HepG2 (cell line): ENCODE measurements around the gene PLOD3. TPM values are rescaled to one million over a fixed set of nuclear protein-coding genes. Genes with fewer than 3 reads are reported as not detected.

Experiments
- GABPA ChIP-seq, 2 experiments: IDR thresholded peaks; 2 replicates each; pipeline ENCODE4 v1.6.1; 2011 to 2016; ENCODE audit warnings: low read depth in 2 of 2, low read length in 1 of 2, missing biosample characterization in 1 of 2, missing genetic modification characterization in 1 of 2
- HHEX ChIP-seq: IDR thresholded peaks from 2 replicates; pipeline ENCODE4 v1.6.1; 2016; ENCODE audit warnings: control low read depth
- NCOA5 ChIP-seq: sonication (generic); formaldehyde crosslinking; IDR thresholded peaks from 2 replicates; pipeline ENCODE4 v1.4.0; 2020; ENCODE audit warnings: missing genetic modification reagents
- TCF7 ChIP-seq: sonication (generic); IDR thresholded peaks from 2 replicates; pipeline ENCODE4 v1.6.1; 2016; ENCODE audit warnings: antibody characterized with exemption, low read depth
- ZNF501 ChIP-seq: sonication (generic); formaldehyde crosslinking; IDR thresholded peaks from 2 replicates; pipeline ENCODE4 v1.5.1; 2020; ENCODE audit warnings: mild to moderate bottlenecking, moderate library complexity, missing genetic modification reagents
- ZNF670 ChIP-seq: sonication (generic); formaldehyde crosslinking; IDR thresholded peaks from 2 replicates; pipeline ENCODE4 v1.8.0; 2022; ENCODE audit warnings: mild to moderate bottlenecking, missing genetic modification reagents, borderline replicate concordance
- polyA plus RNA-seq, 8 experiments: library from polyadenylated mRNA; depleted of rRNA in 3 of 8; stranded (reverse) in 7 of 8; unstranded in 1 of 8; fragments of >200 nt; fragmentation: Illumina TruSeq in 4 of 8; extraction: Trizol in 4 of 8; gene quantifications; 2 replicates each; pipeline versions ENCODE4 v1.2.1 to v1.2.3, GENCODE V29; 2011 to 2016; ENCODE audit warnings: low read depth in 4 of 8, missing spikeins in 1 of 8, mixed read lengths in 1 of 8; ENCODE audit not compliant: insufficient read depth in 1 of 8
- total RNA-seq, 5 experiments: library from RNA; depleted of rRNA; stranded (reverse); fragments of >200 nt; fragmentation: Illumina TruSeq; extraction: Trizol; gene quantifications; 2 replicates each; pipeline ENCODE4 v1.2.3, GENCODE V29; 2016; ENCODE audit warnings: low read depth in 1 of 5
- TF ChIP-seq, protein P1 (sequence below): sonication (generic); formaldehyde crosslinking; IDR thresholded peaks from 2 replicates; pipeline ENCODE4 v1.5.0; 2020; ENCODE audit warnings: mild to moderate bottlenecking, missing genetic modification reagents
- TF ChIP-seq, protein P2 (sequence below): sonication (generic); formaldehyde crosslinking; conservative IDR thresholded peaks from 2 replicates; pipeline ENCODE4 v1.8.0; 2022; ENCODE audit warnings: mild to moderate bottlenecking, moderate library complexity, missing genetic modification reagents
- TF ChIP-seq, protein P3 (sequence below): sonication (generic); formaldehyde crosslinking; IDR thresholded peaks from 2 replicates; pipeline ENCODE4 v1.4.0; 2020; ENCODE audit warnings: mild to moderate bottlenecking, missing genetic modification reagents
- TF ChIP-seq, protein P4 (sequence below): sonication (generic); formaldehyde crosslinking; IDR thresholded peaks from 2 replicates; pipeline ENCODE4 v1.4.0; 2020; ENCODE audit warnings: missing genetic modification reagents, borderline replicate concordance
- TF ChIP-seq, protein P5 (sequence below): sonication (generic); formaldehyde crosslinking; IDR thresholded peaks from 2 replicates; pipeline ENCODE4 v1.5.1; 2020; ENCODE audit warnings: mild to moderate bottlenecking, missing genetic modification reagents, moderate library complexity
- TF ChIP-seq, protein P6 (sequence below): sonication (generic); formaldehyde crosslinking; IDR thresholded peaks from 2 replicates; pipeline ENCODE4 v1.5.0; 2020; ENCODE audit warnings: missing genetic modification reagents, mild to moderate bottlenecking, borderline replicate concordance

PLOD3 gene
- total and polyA plus RNA-seq, 2 of the 13 experiments (the other 11 are each of a cell fraction or from before 2014, with no cell fraction given) = 65.8 to 67.4 TPM

DNA sequence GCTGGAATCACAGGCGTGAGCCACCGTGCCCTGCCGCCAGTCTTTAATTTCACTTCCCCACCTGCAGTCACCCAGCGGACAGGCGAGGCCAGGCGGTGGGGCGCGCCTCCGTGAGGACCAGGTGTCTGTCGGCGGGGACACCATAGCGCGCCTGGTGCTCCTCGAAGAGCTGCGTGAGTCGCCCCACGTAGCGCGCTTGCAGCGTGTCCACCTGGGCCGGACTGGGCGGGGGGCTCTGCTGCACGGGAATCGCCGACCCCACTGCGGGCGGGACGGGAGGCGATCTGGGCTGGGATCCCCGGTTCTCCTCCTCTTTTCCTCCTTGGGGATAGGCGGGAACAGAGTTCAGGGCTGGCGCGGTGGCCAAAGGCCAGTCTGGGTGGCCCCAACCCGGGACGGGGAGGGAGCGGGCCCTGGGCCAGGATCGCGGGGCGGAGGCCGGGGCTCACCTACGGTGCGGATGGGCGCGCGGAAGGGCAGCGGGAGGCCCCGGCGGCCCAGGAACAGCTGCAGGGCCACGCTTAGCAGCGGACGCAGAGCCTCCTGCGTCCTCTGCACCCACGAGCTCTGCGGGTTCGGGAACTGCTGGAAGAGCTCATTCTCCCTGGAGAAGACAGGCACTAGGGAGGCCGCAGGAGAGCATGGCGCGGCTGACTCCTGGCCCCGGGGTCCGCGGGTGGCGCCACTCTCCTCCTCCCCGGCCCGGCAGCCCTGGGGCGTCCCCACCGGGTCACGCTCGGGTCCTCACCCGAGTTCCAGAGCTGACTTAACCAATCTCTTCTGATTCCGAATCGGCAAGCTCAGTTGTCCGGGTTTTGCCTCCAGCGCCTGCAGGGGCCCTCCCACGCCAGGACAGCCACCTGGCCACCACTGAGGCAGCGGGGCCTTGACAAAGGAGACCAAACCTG lies 15.4 kb downstream of the PLOD3 start (continued):
- TF ChIP-seq, protein P1, sequence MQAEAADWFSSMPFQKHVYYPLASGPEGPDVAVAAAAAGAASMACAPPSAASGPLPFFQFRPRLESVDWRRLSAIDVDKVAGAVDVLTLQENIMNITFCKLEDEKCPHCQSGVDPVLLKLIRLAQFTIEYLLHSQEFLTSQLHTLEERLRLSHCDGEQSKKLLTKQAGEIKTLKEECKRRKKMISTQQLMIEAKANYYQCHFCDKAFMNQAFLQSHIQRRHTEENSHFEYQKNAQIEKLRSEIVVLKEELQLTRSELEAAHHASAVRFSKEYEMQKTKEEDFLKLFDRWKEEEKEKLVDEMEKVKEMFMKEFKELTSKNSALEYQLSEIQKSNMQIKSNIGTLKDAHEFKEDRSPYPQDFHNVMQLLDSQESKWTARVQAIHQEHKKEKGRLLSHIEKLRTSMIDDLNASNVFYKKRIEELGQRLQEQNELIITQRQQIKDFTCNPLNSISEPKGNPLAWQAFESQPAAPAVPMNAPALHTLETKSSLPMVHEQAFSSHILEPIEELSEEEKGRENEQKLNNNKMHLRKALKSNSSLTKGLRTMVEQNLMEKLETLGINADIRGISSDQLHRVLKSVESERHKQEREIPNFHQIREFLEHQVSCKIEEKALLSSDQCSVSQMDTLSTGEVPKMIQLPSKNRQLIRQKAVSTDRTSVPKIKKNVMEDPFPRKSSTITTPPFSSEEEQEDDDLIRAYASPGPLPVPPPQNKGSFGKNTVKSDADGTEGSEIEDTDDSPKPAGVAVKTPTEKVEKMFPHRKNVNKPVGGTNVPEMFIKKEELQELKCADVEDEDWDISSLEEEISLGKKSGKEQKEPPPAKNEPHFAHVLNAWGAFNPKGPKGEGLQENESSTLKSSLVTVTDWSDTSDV (CRISPR knock-in tag) = peak; percentile 19
- TF ChIP-seq HHEX (CRISPR knock-in tag) (no peak), NCOA5 (CRISPR knock-in tag) (no peak), ZNF670 (CRISPR knock-in tag) (0 out of 2 replicates have a peak, but pooled peaks have one; percentile 13), GABPA (IDR thresholded peaks at IDR 0.05; ENCODE audit: low read depth, low read length) (no peak), GABPA (CRISPR knock-in tag; IDR thresholded peaks at IDR 0.05; ENCODE audit: low read depth) (no peak), ZNF501 (peak; percentile 3; the same call in 1 of the 2 replicates), TCF7 (no peak)
- TF ChIP-seq, protein P2, sequence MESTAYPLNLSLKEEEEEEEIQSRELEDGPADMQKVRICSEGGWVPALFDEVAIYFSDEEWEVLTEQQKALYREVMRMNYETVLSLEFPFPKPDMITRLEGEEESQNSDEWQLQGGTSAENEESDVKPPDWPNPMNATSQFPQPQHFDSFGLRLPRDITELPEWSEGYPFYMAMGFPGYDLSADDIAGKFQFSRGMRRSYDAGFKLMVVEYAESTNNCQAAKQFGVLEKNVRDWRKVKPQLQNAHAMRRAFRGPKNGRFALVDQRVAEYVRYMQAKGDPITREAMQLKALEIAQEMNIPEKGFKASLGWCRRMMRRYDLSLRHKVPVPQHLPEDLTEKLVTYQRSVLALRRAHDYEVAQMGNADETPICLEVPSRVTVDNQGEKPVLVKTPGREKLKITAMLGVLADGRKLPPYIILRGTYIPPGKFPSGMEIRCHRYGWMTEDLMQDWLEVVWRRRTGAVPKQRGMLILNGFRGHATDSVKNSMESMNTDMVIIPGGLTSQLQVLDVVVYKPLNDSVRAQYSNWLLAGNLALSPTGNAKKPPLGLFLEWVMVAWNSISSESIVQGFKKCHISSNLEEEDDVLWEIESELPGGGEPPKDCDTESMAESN (CRISPR knock-in tag) = peak; percentile 47; the same call in 1 of the 2 replicates
- TF ChIP-seq, protein P3, sequence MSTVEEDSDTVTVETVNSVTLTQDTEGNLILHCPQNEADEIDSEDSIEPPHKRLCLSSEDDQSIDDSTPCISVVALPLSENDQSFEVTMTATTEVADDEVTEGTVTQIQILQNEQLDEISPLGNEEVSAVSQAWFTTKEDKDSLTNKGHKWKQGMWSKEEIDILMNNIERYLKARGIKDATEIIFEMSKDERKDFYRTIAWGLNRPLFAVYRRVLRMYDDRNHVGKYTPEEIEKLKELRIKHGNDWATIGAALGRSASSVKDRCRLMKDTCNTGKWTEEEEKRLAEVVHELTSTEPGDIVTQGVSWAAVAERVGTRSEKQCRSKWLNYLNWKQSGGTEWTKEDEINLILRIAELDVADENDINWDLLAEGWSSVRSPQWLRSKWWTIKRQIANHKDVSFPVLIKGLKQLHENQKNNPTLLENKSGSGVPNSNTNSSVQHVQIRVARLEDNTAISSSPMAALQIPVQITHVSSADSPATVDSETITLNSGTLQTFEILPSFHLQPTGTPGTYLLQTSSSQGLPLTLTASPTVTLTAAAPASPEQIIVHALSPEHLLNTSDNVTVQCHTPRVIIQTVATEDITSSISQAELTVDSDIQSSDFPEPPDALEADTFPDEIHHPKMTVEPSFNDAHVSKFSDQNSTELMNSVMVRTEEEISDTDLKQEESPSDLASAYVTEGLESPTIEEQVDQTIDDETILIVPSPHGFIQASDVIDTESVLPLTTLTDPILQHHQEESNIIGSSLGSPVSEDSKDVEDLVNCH (CRISPR knock-in tag) = no peak
- TF ChIP-seq, protein P4, sequence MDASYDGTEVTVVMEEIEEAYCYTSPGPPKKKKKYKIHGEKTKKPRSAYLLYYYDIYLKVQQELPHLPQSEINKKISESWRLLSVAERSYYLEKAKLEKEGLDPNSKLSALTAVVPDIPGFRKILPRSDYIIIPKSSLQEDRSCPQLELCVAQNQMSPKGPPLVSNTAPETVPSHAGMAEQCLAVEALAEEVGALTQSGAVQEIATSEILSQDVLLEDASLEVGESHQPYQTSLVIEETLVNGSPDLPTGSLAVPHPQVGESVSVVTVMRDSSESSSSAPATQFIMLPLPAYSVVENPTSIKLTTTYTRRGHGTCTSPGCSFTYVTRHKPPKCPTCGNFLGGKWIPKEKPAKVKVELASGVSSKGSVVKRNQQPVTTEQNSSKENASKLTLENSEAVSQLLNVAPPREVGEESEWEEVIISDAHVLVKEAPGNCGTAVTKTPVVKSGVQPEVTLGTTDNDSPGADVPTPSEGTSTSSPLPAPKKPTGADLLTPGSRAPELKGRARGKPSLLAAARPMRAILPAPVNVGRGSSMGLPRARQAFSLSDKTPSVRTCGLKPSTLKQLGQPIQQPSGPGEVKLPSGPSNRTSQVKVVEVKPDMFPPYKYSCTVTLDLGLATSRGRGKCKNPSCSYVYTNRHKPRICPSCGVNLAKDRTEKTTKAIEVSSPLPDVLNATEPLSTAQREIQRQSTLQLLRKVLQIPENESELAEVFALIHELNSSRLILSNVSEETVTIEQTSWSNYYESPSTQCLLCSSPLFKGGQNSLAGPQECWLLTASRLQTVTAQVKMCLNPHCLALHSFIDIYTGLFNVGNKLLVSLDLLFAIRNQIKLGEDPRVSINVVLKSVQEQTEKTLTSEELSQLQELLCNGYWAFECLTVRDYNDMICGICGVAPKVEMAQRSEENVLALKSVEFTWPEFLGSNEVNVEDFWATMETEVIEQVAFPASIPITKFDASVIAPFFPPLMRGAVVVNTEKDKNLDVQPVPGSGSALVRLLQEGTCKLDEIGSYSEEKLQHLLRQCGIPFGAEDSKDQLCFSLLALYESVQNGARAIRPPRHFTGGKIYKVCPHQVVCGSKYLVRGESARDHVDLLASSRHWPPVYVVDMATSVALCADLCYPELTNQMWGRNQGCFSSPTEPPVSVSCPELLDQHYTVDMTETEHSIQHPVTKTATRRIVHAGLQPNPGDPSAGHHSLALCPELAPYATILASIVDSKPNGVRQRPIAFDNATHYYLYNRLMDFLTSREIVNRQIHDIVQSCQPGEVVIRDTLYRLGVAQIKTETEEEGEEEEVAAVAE (CRISPR knock-in tag) = no peak
- TF ChIP-seq, protein P5, sequence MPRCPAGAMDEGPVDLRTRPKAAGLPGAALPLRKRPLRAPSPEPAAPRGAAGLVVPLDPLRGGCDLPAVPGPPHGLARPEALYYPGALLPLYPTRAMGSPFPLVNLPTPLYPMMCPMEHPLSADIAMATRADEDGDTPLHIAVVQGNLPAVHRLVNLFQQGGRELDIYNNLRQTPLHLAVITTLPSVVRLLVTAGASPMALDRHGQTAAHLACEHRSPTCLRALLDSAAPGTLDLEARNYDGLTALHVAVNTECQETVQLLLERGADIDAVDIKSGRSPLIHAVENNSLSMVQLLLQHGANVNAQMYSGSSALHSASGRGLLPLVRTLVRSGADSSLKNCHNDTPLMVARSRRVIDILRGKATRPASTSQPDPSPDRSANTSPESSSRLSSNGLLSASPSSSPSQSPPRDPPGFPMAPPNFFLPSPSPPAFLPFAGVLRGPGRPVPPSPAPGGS (CRISPR knock-in tag) = 0 out of 2 replicates have a peak, but pooled peaks have one; percentile 11
- TF ChIP-seq, protein P6, sequence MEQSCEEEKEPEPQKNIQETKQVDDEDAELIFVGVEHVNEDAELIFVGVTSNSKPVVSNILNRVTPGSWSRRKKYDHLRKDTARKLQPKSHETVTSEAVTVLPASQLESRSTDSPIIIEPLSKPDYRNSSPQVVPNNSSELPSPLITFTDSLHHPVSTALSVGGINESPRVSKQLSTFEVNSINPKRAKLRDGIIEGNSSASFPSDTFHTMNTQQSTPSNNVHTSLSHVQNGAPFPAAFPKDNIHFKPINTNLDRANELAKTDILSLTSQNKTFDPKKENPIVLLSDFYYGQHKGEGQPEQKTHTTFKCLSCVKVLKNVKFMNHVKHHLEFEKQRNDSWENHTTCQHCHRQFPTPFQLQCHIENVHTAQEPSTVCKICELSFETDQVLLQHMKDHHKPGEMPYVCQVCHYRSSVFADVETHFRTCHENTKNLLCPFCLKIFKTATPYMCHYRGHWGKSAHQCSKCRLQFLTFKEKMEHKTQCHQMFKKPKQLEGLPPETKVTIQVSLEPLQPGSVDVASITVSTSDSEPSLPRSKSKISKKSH (CRISPR knock-in tag) = no peak
